GM13976 (cell line): ENCODE data around the gene NFATC3.
A peak's percentile ranks its signal among the peaks of the same experiment; 100 is the strongest.

Source experiments
- DNase-seq: peaks from one replicate; pipeline ENCODE4 v3.0.0; 2012; ENCODE audit warnings: low spot score
- CTCF ChIP-seq: IDR thresholded peaks from 2 replicates; pipeline ENCODE4 v1.5.1; 2012; ENCODE audit warnings: borderline replicate concordance, mild to moderate bottlenecking; ENCODE audit not compliant: insufficient read depth; ENCODE audit errors: extremely low read depth, missing control alignments, control extremely low read depth
- in situ Hi-C: fragments of 300-500 bp; cut with MboI; formaldehyde crosslinking; loops from one replicate; pipeline ENCODE4 v1.12.0; 2022; ENCODE audit warnings: low sequenced_read_pairs, mixed read lengths, inconsistent platforms; ENCODE audit not compliant: unreplicated experiment

NFATC3 gene

GRCh38 chr16:68273896-68274295 is 188.7 kb downstream of the NFATC3 start:
- in situ Hi-C loops: no loop called here
- TF ChIP-seq CTCF: no peak

GRCh38 chr16:68274441-68274840 is 189.3 kb downstream of the NFATC3 start:
- no peak for DNase-seq
- in situ Hi-C loops: no loop called here
- TF ChIP-seq CTCF: no peak

More at GRCh38 chr16:68273896-68274295, 188.7 kb downstream of the NFATC3 start:
- no peak for DNase-seq

GRCh38 chr16:68275611-68276191 is 190.5 kb downstream of the NFATC3 start:
- no peak for TF ChIP-seq CTCF
- DNase-seq: peak; percentile 66
- in situ Hi-C loops: no loop called here

GRCh38 chr16:68276223-68276622 is 191.1 kb downstream of the NFATC3 start:
- in situ Hi-C loops: no loop called here
- no peak for DNase-seq
- TF ChIP-seq CTCF: no peak
